HG03558 (cell line): Measurements from ENCODE around the gene GRIK2.

ENCODE experiments used
- ATAC-seq: cut with Tn5 transposase; IDR thresholded peaks from one replicate; pipeline ENCODE4 v1.9.1; 2021; ENCODE audit warnings: moderate number of reproducible peaks; ENCODE audit not compliant: unreplicated experiment; ENCODE audit errors: extremely low read depth

Gene GRIK2

GRCh38 chr6:101931766-101932165, 538.3 kb downstream of the GRIK2 start:
- no peak for ATAC-seq

GRCh38 chr6:101932704-101933103, 539.2 kb downstream of the GRIK2 start:
- ATAC-seq, result no peak

DNA sequence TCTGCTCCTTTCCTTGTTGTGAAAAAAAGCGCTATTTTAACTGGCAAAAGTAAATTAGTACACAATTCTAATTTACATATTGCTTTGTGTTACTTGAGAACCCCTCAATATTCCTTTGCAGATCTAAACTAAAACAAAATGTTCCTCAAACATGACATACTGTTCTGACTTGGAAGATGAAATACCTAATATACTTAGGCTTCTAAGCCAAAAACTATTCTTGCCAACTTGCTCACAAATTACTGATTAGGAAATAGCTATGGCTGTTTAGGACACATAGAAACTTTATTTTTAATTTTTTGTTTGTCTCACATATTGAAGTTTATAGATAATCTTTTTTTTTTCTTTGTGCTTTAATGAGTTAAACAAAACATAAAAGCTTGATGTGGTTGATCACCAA, 542.2 kb downstream of the GRIK2 start:
- ATAC-seq, result no peak

- no peak for ATAC-seq
Observed at GRCh38 chr6:101936516-101936915, 543.0 kb downstream of the GRIK2 start.

GRCh38 chr6:101937108-101937507, 543.6 kb downstream of the GRIK2 start:
- ATAC-seq, result no peak

GRCh38 chr6:101940391-101940790, 546.9 kb downstream of the GRIK2 start:
- no peak for ATAC-seq

- ATAC-seq, result no peak
Observed at GRCh38 chr6:101956961-101957360, 563.5 kb downstream of the GRIK2 start.

GRCh38 chr6:101961357-101961756, 567.8 kb downstream of the GRIK2 start:
- ATAC-seq, result no peak

DNA sequence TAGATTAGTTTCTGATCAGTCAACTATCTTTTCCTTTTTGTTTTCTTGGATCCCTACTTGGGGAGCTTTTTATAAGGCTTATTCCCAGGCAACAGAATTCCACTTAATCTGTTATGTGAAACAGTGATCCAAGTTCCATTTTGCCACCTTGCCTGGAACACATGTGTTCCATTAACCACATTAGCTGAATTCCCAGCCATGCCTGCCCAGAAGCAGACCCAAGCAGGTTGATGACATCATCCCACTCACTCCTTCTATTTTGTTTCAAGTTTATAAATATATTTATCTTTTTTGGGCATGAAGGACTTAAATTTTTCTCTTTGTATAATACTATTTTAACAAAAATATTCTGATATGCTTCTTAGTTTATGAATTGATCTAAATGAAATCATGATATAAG, 587.4 kb downstream of the GRIK2 start:
- ATAC-seq, result no peak

- no peak for ATAC-seq
Observed at GRCh38 chr6:101986476-101986875, 593.0 kb downstream of the GRIK2 start.

GRCh38 chr6:101992286-101992685, 598.8 kb downstream of the GRIK2 start:
- ATAC-seq, result no peak

- no peak for ATAC-seq
Observed at GRCh38 chr6:101994521-101994920, 601.0 kb downstream of the GRIK2 start.

- no peak for ATAC-seq
Observed at GRCh38 chr6:102015431-102015830, 621.9 kb downstream of the GRIK2 start.

DNA sequence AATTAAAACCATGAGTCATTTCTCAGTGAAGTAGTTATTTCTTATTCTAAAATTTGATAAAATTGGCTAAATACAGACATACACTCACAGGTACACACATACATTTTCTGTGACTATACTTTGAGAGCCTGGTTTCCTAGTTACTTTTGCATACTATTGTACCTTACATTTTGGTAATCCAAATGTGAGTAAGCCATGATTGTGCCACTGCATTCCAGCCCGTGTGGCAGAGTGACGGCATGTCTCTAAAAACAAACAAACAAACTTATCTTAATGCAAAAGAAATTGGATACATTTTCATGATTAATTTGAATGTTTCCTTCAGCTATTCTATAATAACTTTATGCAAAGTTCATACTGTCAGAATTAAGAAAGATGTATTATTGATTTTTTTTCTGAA, 628.8 kb downstream of the GRIK2 start:
- no peak for ATAC-seq

DNA sequence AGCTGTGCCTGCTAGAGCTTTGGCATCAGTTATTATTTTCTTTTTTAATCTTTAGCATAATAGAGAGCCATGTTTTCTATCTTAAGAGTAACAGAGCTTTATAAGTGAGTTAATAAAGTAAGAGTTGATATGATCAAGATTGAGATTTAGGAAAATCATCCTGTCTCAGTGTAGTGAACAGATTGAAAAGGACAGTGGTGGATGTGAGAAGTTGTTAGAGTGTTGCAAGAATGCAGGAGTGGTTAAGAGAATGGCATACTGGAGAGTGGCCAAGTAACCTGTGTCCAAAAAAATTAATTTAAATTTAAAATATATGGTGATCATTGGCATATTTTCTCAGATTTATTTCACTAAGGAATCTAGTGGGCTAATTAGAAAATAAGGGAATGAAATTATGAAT, 629.3 kb downstream of the GRIK2 start:
- ATAC-seq, result no peak

GRCh38 chr6:102023977-102024657, 630.6 kb downstream of the GRIK2 start:
- ATAC-seq, result no peak

DNA sequence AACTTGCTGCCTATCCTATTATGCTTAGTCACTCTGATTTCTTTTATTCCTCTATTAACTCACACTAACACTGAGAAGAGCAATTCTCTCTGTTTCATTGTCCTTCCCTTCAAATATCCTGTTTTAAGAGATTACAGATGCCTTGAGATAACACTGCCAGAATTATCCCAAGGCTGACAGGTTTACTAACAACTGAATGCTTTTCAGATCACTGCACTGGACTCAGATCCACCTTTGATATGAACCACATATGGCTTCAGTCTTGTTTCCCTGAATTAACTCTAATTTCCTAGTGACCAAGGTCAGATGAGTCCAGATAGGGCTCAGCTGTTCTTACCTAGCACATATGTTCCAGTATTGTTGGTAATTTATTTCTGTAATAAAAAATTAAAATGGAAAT, 633.1 kb downstream of the GRIK2 start:
- no peak for ATAC-seq

GRCh38 chr6:102028176-102028575, 634.7 kb downstream of the GRIK2 start:
- no peak for ATAC-seq

- no peak for ATAC-seq
Observed at GRCh38 chr6:102038964-102039363, 645.5 kb downstream of the GRIK2 start.

- ATAC-seq, result no peak
Observed at GRCh38 chr6:102039441-102039840, 645.9 kb downstream of the GRIK2 start.

GRCh38 chr6:102051001-102051400, 657.5 kb downstream of the GRIK2 start:
- no peak for ATAC-seq

DNA sequence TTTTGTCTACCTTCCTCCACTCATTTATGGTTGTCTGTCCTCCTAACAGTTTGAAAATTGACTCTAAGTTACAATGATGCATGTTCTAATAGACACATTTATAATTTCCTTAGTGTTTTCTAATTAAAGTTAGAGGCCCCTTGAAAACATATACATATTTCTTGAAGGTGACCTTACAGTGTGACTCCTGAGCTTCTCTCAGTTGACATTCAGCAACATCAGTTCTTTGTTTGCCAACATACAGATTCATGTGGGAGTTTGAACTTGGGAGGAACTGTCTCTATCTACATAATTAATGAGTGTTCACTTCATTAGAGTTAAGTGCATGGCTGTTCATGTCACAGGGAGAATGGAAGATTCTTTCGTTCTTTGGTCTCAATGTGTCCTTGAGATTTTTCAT, 658.2 kb downstream of the GRIK2 start:
- no peak for ATAC-seq

DNA sequence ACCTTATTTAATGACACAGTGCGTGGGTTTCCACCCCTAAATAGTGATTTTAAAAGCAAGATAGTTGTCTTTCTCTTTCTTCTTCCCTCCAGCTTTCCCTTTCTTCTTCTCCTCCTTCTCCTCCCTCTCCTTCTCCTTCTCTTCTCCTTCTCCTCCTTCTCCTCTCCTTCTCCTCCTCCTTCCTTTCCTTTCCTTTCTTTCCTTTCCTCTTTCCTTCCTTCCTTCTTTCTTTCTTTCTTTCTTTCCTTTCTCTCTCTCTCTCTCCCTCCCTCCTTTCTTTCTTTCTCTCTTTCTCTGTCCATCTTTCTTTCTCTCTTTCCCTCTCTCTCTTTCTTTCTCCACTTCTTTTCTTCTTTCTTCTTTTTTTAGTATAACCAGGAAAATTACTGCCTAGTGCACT, 670.6 kb downstream of the GRIK2 start:
- ATAC-seq, result no peak
